Measurements from ENCODE around the gene SPEM3. TPM values are rescaled to one million over a fixed set of nuclear protein-coding genes. Genes with fewer than 3 reads are reported as not detected.

The SPEM3 gene
- total RNA-seq, 2 donors from 2014 or later: not detected

- Histone ChIP-seq H3K4me3 (no peak overlapping the region), H3K36me3 (no peaks in the 10 kb centered on the region), H3K4me1 (no peaks in the 10 kb centered on the region), H3K9me3 (no peaks in the 10 kb centered on the region), H3K27me3 (no peaks in the 10 kb centered on the region), H3K9ac (ENCODE audit: low read depth in 2 of 2, low read length in 2 of 2) (no peak overlapping the region), H3K27ac (no peak overlapping the region)
- intact Hi-C loops (cut with DNase I): no loop called here
- DNase-seq: no peak
- no peak for TF ChIP-seq CTCF (IDR thresholded peaks at IDR 0.05)
Measured at GRCh38 chr17:7413346-7413985, 15.2 kb upstream of the SPEM3 start.

- DNase-seq: no peak
- H3K4me3 ChIP-seq: no peak overlapping the region
- no peaks in the 10 kb centered on the region for H3K27me3 ChIP-seq
- no peaks in the 10 kb centered on the region for H3K4me1 ChIP-seq
- intact Hi-C loops (cut with DNase I): no loop called here
- H3K9ac ChIP-seq (ENCODE audit: low read depth in 2 of 2, low read length in 2 of 2): no peak overlapping the region
- H3K36me3 ChIP-seq: no peaks in the 10 kb centered on the region
- no peak overlapping the region for H3K27ac ChIP-seq
- H3K9me3 ChIP-seq: no peaks in the 10 kb centered on the region
- TF ChIP-seq CTCF (IDR thresholded peaks at IDR 0.05): no peak
Measured at GRCh38 chr17:7414837-7415236, 13.8 kb upstream of the SPEM3 start.

- Histone ChIP-seq H3K36me3 (no peaks in the 10 kb centered on the region), H3K4me1 (no peaks in the 10 kb centered on the region), H3K9ac (ENCODE audit: low read depth in 2 of 2, low read length in 2 of 2) (no peak overlapping the region), H3K27me3 (no peaks in the 10 kb centered on the region), H3K27ac (no peak overlapping the region), H3K9me3 (no peaks in the 10 kb centered on the region), H3K4me3 (no peak overlapping the region)
- intact Hi-C loops (cut with DNase I): no loop called here
- TF ChIP-seq CTCF (IDR thresholded peaks at IDR 0.05): no peak
- DNase-seq: no peak
Measured at GRCh38 chr17:7415784-7416183, 12.9 kb upstream of the SPEM3 start.

- intact Hi-C loops (cut with DNase I): no loop called here
- Histone ChIP-seq H3K27me3 (no peaks in the 10 kb centered on the region), H3K4me1 (no peaks in the 10 kb centered on the region), H3K9ac (ENCODE audit: low read depth in 2 of 2, low read length in 2 of 2) (no peak overlapping the region), H3K27ac (no peak overlapping the region), H3K36me3 (no peaks in the 10 kb centered on the region), H3K4me3 (no peak overlapping the region), H3K9me3 (no peaks in the 10 kb centered on the region)
- no peak for DNase-seq
- TF ChIP-seq CTCF (IDR thresholded peaks at IDR 0.05): no peak
Measured at GRCh38 chr17:7416323-7416722, 12.3 kb upstream of the SPEM3 start.

- DNase-seq: no peak
- no peak overlapping the region for H3K4me3 ChIP-seq
Measured at GRCh38 chr17:7417056-7417655, 11.5 kb upstream of the SPEM3 start.

More at GRCh38 chr17:7417056-7417655, 11.5 kb upstream of the SPEM3 start:
- H3K27me3 ChIP-seq: no peaks in the 10 kb centered on the region
- no peaks in the 10 kb centered on the region for H3K9me3 ChIP-seq
- intact Hi-C loops (cut with DNase I): no loop called here
- H3K4me1 ChIP-seq: no peaks in the 10 kb centered on the region
- no peaks in the 10 kb centered on the region for H3K36me3 ChIP-seq
- TF ChIP-seq CTCF (IDR thresholded peaks at IDR 0.05): no peak
- H3K9ac ChIP-seq (ENCODE audit: low read depth in 2 of 2, low read length in 2 of 2): no peak overlapping the region
- H3K27ac ChIP-seq: no peak overlapping the region
